Measurements from ENCODE around the gene NSMCE4A. TPM values are rescaled to one million over a fixed set of nuclear protein-coding genes. Genes with fewer than 3 reads are reported as not detected.

The NSMCE4A gene
- polyA plus RNA-seq, 1 donor from 2014 or later: 133 TPM

- Histone ChIP-seq H3K4me2 (ENCODE audit: low read length) (no peak overlapping the region), H3K9ac (ENCODE audit: low read length) (no peak overlapping the region), H4K20me1 (ENCODE audit: insufficient read depth) (no peaks in the 10 kb centered on the region), H3K9me3 (ENCODE audit: low read length) (peaks cover 6% of the 10 kb centered on the region), H3K4me3 (ENCODE audit: low read length) (no peak overlapping the region), H2AFZ (ENCODE audit: low read depth, low read length) (no peak overlapping the region), H3F3A (ENCODE audit: insufficient read depth, low read length, poor library complexity, severe bottlenecking) (no peaks in the 10 kb centered on the region), H3K36me3 (ENCODE audit: insufficient read depth, low read length) (no peaks in the 10 kb centered on the region), H3K27ac (ENCODE audit: low read length) (no peak overlapping the region), H3K79me2 (replicated peaks; ENCODE audit: insufficient read depth, low read length) (no peaks in the 10 kb centered on the region), H3K9me2 (ENCODE audit: insufficient read depth, low read length) (no peaks in the 10 kb centered on the region), H3K27me3 (ENCODE audit: insufficient read depth, low read depth, low read length) (no peaks in the 10 kb centered on the region)
- no peak for TF ChIP-seq MXI1 (conservative IDR thresholded peaks at IDR 0.05; ENCODE audit: poor library complexity, severe bottlenecking)
- no peak for TF ChIP-seq CTCF (IDR thresholded peaks at IDR 0.05; ENCODE audit: poor library complexity, severe bottlenecking)
These were observed 26.7 kb upstream of the NSMCE4A start for GRCh38 chr10:122001698-122002097.

- Histone ChIP-seq H3K27me3 (ENCODE audit: insufficient read depth, low read depth, low read length) (no peaks in the 10 kb centered on the region), H3F3A (ENCODE audit: insufficient read depth, low read length, poor library complexity, severe bottlenecking) (no peaks in the 10 kb centered on the region), H2AFZ (ENCODE audit: low read depth, low read length) (no peak overlapping the region), H3K9me2 (ENCODE audit: insufficient read depth, low read length) (no peaks in the 10 kb centered on the region), H3K27ac (ENCODE audit: low read length) (no peak overlapping the region), H3K79me2 (replicated peaks; ENCODE audit: insufficient read depth, low read length) (no peaks in the 10 kb centered on the region), H4K20me1 (ENCODE audit: insufficient read depth) (no peaks in the 10 kb centered on the region), H3K9ac (ENCODE audit: low read length) (no peak overlapping the region), H3K9me3 (ENCODE audit: low read length) (peaks cover 6% of the 10 kb centered on the region), H3K36me3 (ENCODE audit: insufficient read depth, low read length) (no peaks in the 10 kb centered on the region), H3K4me2 (ENCODE audit: low read length) (no peak overlapping the region), H3K4me3 (ENCODE audit: low read length) (no peak overlapping the region)
- TF ChIP-seq POLR2AphosphoS5 (IDR thresholded peaks at IDR 0.05) (no peak), SMC3 (conservative IDR thresholded peaks at IDR 0.05; ENCODE audit: poor library complexity) (no peak), CTCF (IDR thresholded peaks at IDR 0.05; ENCODE audit: poor library complexity, severe bottlenecking) (no peak), TAF1 (IDR thresholded peaks at IDR 0.05; ENCODE audit: low read depth) (no peak), RAD21 (conservative IDR thresholded peaks at IDR 0.05) (no peak), EZH2 (IDR thresholded peaks at IDR 0.05; ENCODE audit: borderline replicate concordance, insufficient read depth, low read length, poor library complexity, severe bottlenecking) (no peak), REST (IDR thresholded peaks at IDR 0.05; ENCODE audit: borderline replicate concordance) (no peak)
These were observed 24.3 kb upstream of the NSMCE4A start for GRCh38 chr10:121999301-121999700.
